Stomach (tissue), 9 donors: Measurements from ENCODE around the gene ITGA1. TPM values are rescaled to one million over a fixed set of nuclear protein-coding genes. Genes with fewer than 3 reads are reported as not detected.

Source experiments
- DNase-seq, 2 donors: peaks; one replicate each; pipeline versions ENCODE4 v3.0.0 to v3.0.0-alpha.2; 2013 to 2019
- H3K27ac ChIP-seq, 5 donors: fragments of 200-600 bp in 4 of 5; sonication (generic) in 4 of 5; one replicate each; pipeline ENCODE4 v1.5.1; 2013 to 2019; ENCODE audit warnings: mild to moderate bottlenecking in 1 of 5, moderate library complexity in 1 of 5
- H3K27me3 ChIP-seq, 3 donors: fragments of 200-600 bp; sonication (generic); one replicate each; pipeline ENCODE4 v1.5.1; 2017 to 2019; ENCODE audit warnings: mixed run types in 1 of 3
- H3K36me3 ChIP-seq, 4 donors: fragments of 200-600 bp; sonication (generic); 1 replicate in 3 of 4; 2 replicates in 1 of 4; pipeline ENCODE4 v1.5.1; 2016 to 2019
- H3K4me1 ChIP-seq, 4 donors: fragments of 200-600 bp; sonication (generic); one replicate each; pipeline ENCODE4 v1.5.1; 2016 to 2019
- H3K4me3 ChIP-seq, 4 donors: fragments of 200-600 bp; sonication (generic) in 3 of 4; one replicate each; pipeline ENCODE4 v1.5.1; 2016 to 2019; ENCODE audit warnings: mild to moderate bottlenecking in 1 of 4
- H3K9me3 ChIP-seq, 4 donors: fragments of 200-600 bp; sonication (generic); one replicate each; pipeline ENCODE4 v1.5.1; 2016 to 2019
- CTCF ChIP-seq, 7 experiments: fragments of 450-650 bp in 4 of 7; fragments of 200-600 bp in 3 of 7; sonication (generic) in 3 of 7; IDR thresholded peaks; one replicate each; pipeline ENCODE4 v1.5.1; 2016 to 2019; ENCODE audit warnings: antibody characterized with exemption in 7 of 7, control low read depth in 2 of 7, mild to moderate bottlenecking in 1 of 7
- EP300 ChIP-seq: sonication (generic); formaldehyde crosslinking; IDR thresholded peaks from one replicate; pipeline ENCODE4 v1.6.1; 2017; ENCODE audit warnings: antibody characterized with exemption
- POLR2A ChIP-seq, 4 donors: fragments of 450-650 bp; IDR thresholded peaks; one replicate each; pipeline ENCODE4 v1.6.1; 2016; ENCODE audit warnings: antibody characterized with exemption in 4 of 4, control low read depth in 2 of 4, mild to moderate bottlenecking in 1 of 4, moderate library complexity in 1 of 4
- POLR2AphosphoS5 ChIP-seq, 3 donors: sonication (generic); formaldehyde crosslinking; IDR thresholded peaks; one replicate each; pipeline ENCODE4 v1.6.1; 2016; ENCODE audit warnings: antibody characterized with exemption in 3 of 3
- WGBS, 5 donors: extraction: QIAGEN DNeasy Blood & Tissue Kit in 3 of 5; methylation state at CpG; one replicate each; pipeline versions ENCODE4 v1.1.5 to v1.1.7; 2013 to 2018; 5-methylcytosine and 5-hydroxymethylcytosine counted together
- intact Hi-C: fragments of 100-400 bp; cut with DNase I; formaldehyde crosslinking; loops from one replicate; pipeline ENCODE4 v1.15.1; 2023; ENCODE audit warnings: low total_unique reads
- polyA plus RNA-seq, 3 donors: library from polyadenylated mRNA; stranded (reverse); fragments of 200-250 nt; gene quantifications; one replicate each; pipeline ENCODE4 v1.2.3, GENCODE V29; 2013
- total RNA-seq, 5 donors: library from RNA; depleted of rRNA; stranded (reverse); fragments of >200 nt; gene quantifications; one replicate each; pipeline versions ENCODE4 v1.1.0 to v1.2.3, GENCODE V29; 2014 to 2016
- donor health status: healthy with polysubstance abuse.
- donor health status: Bipolar disorder and iron deficiency.
- donor health status: healthy.

The ITGA1 gene
- total and polyA plus RNA-seq, 8 donors, result 2.7 to 507 (median 77.0) TPM

GRCh38 chr5:52838326-52839015 lies 50.8 kb downstream of the ITGA1 start:
- H3K9me3 ChIP-seq, result no peaks in the 10 kb centered on the region
- peak overlapping the region in 4 of 5 donors; percentile 45 to 77 (median 65) for H3K27ac ChIP-seq
- WGBS, 5 donors, result 65 to 88% (median 85%) methylated on average over 7 of the region's 7 CpGs
- peaks cover 0 to 38% (median 9%) of the 10 kb centered on the region in 4 donors for H3K4me1 ChIP-seq
- no peak for DNase-seq
- H3K27me3 ChIP-seq, result no peaks in the 10 kb centered on the region
- H3K4me3 ChIP-seq, result no peak overlapping the region
- no peak for TF ChIP-seq EP300
- no peaks in the 10 kb centered on the region for H3K36me3 ChIP-seq
- intact Hi-C loops, result no loop called here

DNA sequence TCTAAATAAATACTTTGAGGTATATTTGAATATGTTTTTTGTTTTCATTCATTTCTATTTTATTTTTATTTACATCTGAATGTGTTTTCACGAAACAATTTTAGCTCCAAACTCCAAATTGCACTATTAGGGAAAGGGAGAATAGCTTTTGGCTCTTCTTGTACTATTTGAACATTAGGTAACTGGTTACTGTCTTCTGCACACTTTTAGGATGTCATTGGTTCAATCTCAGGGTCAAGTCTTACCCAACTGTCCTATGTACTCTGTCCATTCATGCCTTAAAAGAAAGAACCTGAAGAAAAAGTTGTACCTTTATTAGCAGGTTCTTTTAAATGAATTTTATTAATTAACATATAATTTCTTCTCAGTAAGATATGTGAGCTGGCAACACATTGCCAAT lies 51.6 kb downstream of the ITGA1 start:
- H3K4me3 ChIP-seq, result no peak overlapping the region
- WGBS, 5 donors, result 62 to 96% (median 93%) methylated on average over 1 of the region's 1 CpG
- no peaks in the 10 kb centered on the region for H3K27me3 ChIP-seq
- intact Hi-C loops, result no loop called here
- peaks cover 0 to 38% (median 11%) of the 10 kb centered on the region in 4 donors for H3K4me1 ChIP-seq
- TF ChIP-seq POLR2A (IDR thresholded peaks at IDR 0.05) (no peak), CTCF (IDR thresholded peaks at IDR 0.05) (no peak)
- peak overlapping the region in 4 of 5 donors; percentile 45 to 77 (median 64) for H3K27ac ChIP-seq
- no peaks in the 10 kb centered on the region for H3K9me3 ChIP-seq
- DNase-seq, result no peak
- no peaks in the 10 kb centered on the region for H3K36me3 ChIP-seq

GRCh38 chr5:52840277-52841050 lies 52.7 kb downstream of the ITGA1 start:
- Histone ChIP-seq H3K4me1 (peaks cover 0 to 38% (median 17%) of the 10 kb centered on the region in 4 donors), H3K27me3 (no peaks in the 10 kb centered on the region), H3K9me3 (no peaks in the 10 kb centered on the region), H3K4me3 (no peak overlapping the region), H3K27ac (peak overlapping the region in 4 of 5 donors; percentile 45 to 77 (median 64)), H3K36me3 (no peaks in the 10 kb centered on the region)
- 51 to 72% (median 61%) methylated on average over 8 of the region's 8 CpGs for WGBS, 5 donors
- TF ChIP-seq EP300 (no peak), POLR2AphosphoS5 (IDR thresholded peaks at IDR 0.05) (no peak), POLR2A (IDR thresholded peaks at IDR 0.05) (no peak), CTCF (IDR thresholded peaks at IDR 0.05) (no peak)
- intact Hi-C loops, result no loop called here
- peak in 1 of 2 donors; percentile 66 for DNase-seq

- intact Hi-C loops, result no loop called here
- Histone ChIP-seq H3K36me3 (no peaks in the 10 kb centered on the region), H3K27me3 (no peaks in the 10 kb centered on the region), H3K27ac (peak overlapping the region in 4 of 5 donors; percentile 45 to 77 (median 64)), H3K9me3 (no peaks in the 10 kb centered on the region), H3K4me1 (peaks cover 0 to 43% (median 20%) of the 10 kb centered on the region in 4 donors), H3K4me3 (no peak overlapping the region)
- no peak for DNase-seq
- no peak for TF ChIP-seq EP300
Measured at GRCh38 chr5:52841114-52841513, 53.4 kb downstream of the ITGA1 start.

DNA sequence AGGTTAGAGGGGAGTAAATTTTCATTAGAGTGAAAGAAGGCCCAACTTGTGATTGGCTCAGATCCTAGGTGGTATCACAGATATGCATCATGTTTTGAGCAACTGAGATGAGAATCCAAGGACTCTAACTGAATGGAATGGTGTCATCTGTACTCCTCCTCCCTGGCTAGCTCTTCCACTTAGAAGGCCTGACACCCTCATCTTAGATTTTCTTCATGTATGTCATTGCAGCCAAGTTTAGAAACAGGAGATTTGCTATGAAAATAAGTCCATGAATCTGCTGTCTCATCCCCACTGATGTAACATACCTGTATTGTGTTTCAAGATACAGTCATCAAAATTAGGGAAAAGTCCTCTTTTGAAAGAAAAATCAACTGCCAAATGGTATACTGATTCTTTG lies 54.4 kb downstream of the ITGA1 start:
- no peak for TF ChIP-seq POLR2AphosphoS5 (IDR thresholded peaks at IDR 0.05)
- TF ChIP-seq CTCF (IDR thresholded peaks at IDR 0.05), result no peak
- no peak for TF ChIP-seq POLR2A (IDR thresholded peaks at IDR 0.05)
- no peak for TF ChIP-seq EP300
- Histone ChIP-seq H3K4me3 (no peak overlapping the region), H3K27me3 (no peaks in the 10 kb centered on the region), H3K9me3 (no peaks in the 10 kb centered on the region), H3K36me3 (no peaks in the 10 kb centered on the region), H3K4me1 (peaks cover 0 to 46% (median 23%) of the 10 kb centered on the region in 4 donors), H3K27ac (peak overlapping the region in 3 of 5 donors; percentile 41 to 67 (median 62))
- intact Hi-C loops, result no loop called here
- no peak for DNase-seq
